GM21825 (cell line): ENCODE measurements around the gene NUP210.

Experiments used
- ATAC-seq: cut with Tn5 transposase; IDR thresholded peaks from one replicate; pipeline ENCODE4 v1.9.1; 2021; ENCODE audit warnings: mild to moderate bottlenecking, moderate library complexity; ENCODE audit not compliant: unreplicated experiment

NUP210 gene

GRCh38 chr3:13407926-13408325 is 12.2 kb downstream of the NUP210 start:
- no peak for ATAC-seq

GRCh38 chr3:13407475-13407874 is 12.6 kb downstream of the NUP210 start:
- no peak for ATAC-seq

- ATAC-seq: no peak
Observed at GRCh38 chr3:13406190-13406589, 13.9 kb downstream of the NUP210 start.

- ATAC-seq: no peak
Observed at GRCh38 chr3:13405614-13406013, 14.5 kb downstream of the NUP210 start.

GRCh38 chr3:13404626-13405452 is 15.3 kb downstream of the NUP210 start:
- no peak for ATAC-seq

- ATAC-seq: no peak
Observed at GRCh38 chr3:13403847-13404246, 16.3 kb downstream of the NUP210 start.

- ATAC-seq: no peak
Observed at GRCh38 chr3:13403213-13403819, 16.8 kb downstream of the NUP210 start.

- ATAC-seq: no peak
Observed at GRCh38 chr3:13401149-13401548, 19.0 kb downstream of the NUP210 start.

GRCh38 chr3:13400114-13400673 is 19.9 kb downstream of the NUP210 start:
- no peak for ATAC-seq

- no peak for ATAC-seq
Observed at GRCh38 chr3:13399603-13400002, 20.5 kb downstream of the NUP210 start.

GRCh38 chr3:13397316-13397715 is 22.8 kb downstream of the NUP210 start:
- no peak for ATAC-seq

GRCh38 chr3:13394363-13394762 is 25.8 kb downstream of the NUP210 start:
- ATAC-seq: no peak

GRCh38 chr3:13393427-13394360 is 26.4 kb downstream of the NUP210 start:
- no peak for ATAC-seq

GRCh38 chr3:13391308-13391707 is 28.8 kb downstream of the NUP210 start:
- ATAC-seq: no peak

GRCh38 chr3:13389378-13389777 is 30.7 kb downstream of the NUP210 start:
- ATAC-seq: no peak

- ATAC-seq: no peak
Observed at GRCh38 chr3:13388816-13389215, 31.3 kb downstream of the NUP210 start.

GRCh38 chr3:13385373-13385965 is 34.7 kb downstream of the NUP210 start:
- ATAC-seq: no peak

GRCh38 chr3:13380971-13381370 is 39.2 kb downstream of the NUP210 start:
- no peak for ATAC-seq

GRCh38 chr3:13379201-13379830 is 40.8 kb downstream of the NUP210 start:
- ATAC-seq: no peak

- peak; percentile 82 for ATAC-seq
Observed at GRCh38 chr3:13378155-13378554, 42.0 kb downstream of the NUP210 start.
